ENCODE data around the gene CLOCK.

CLOCK gene

GRCh38 chr4:55475394-55476243 lies 71.1 kb downstream of the CLOCK start:
- H3K4me2 ChIP-seq (ENCODE audit: low read depth, low read length, poor library complexity, severe bottlenecking): no peak overlapping the region
- H2AFZ ChIP-seq (ENCODE audit: low read length): no peak overlapping the region
- H3K9ac ChIP-seq (ENCODE audit: low read depth, low read length, poor library complexity, severe bottlenecking): no peak overlapping the region
- H3F3A ChIP-seq (ENCODE audit: low read depth): no peaks in the 10 kb centered on the region
- no peak overlapping the region for H3K4me3 ChIP-seq (ENCODE audit: low read length, poor library complexity, severe bottlenecking)
- H3K9me2 ChIP-seq (replicated peaks; ENCODE audit: low read depth, low read length): no peaks in the 10 kb centered on the region
- H3K4me1 ChIP-seq (ENCODE audit: insufficient read depth, low read length, poor library complexity, severe bottlenecking): no peaks in the 10 kb centered on the region
- H3K9me3 ChIP-seq (ENCODE audit: insufficient read depth, low read depth, low read length): 0 out of 2 replicates have a peak, but pooled peaks cover 3% of the 10 kb centered on the region
- no peaks in the 10 kb centered on the region for H4K20me1 ChIP-seq (ENCODE audit: insufficient read depth, low read length, poor library complexity, severe bottlenecking)
- H3K79me2 ChIP-seq (ENCODE audit: insufficient read depth, low read length): no peaks in the 10 kb centered on the region
- no peak for TF ChIP-seq CTCF (conservative IDR thresholded peaks at IDR 0.05; ENCODE audit: low read length)
- no peak for TF ChIP-seq EZH2phosphoT487 (IDR thresholded peaks at IDR 0.05; ENCODE audit: borderline replicate concordance)
- H3K27me3 ChIP-seq (ENCODE audit: insufficient read depth, low read length, poor library complexity, severe bottlenecking): no peaks in the 10 kb centered on the region
- H3K36me3 ChIP-seq (ENCODE audit: insufficient read depth, low read length): peaks cover 10% of the 10 kb centered on the region; the same call in 1 of the 2 replicates

- Histone ChIP-seq H3K4me2 (ENCODE audit: low read depth, low read length, poor library complexity, severe bottlenecking) (no peak overlapping the region), H3K79me2 (ENCODE audit: insufficient read depth, low read length) (no peaks in the 10 kb centered on the region), H3K9me3 (ENCODE audit: insufficient read depth, low read depth, low read length) (peaks cover 10% of the 10 kb centered on the region; the same call in 1 of the 2 replicates), H3K4me3 (ENCODE audit: low read length, poor library complexity, severe bottlenecking) (no peak overlapping the region), H3K27me3 (ENCODE audit: insufficient read depth, low read length, poor library complexity, severe bottlenecking) (no peaks in the 10 kb centered on the region), H4K20me1 (ENCODE audit: insufficient read depth, low read length, poor library complexity, severe bottlenecking) (no peaks in the 10 kb centered on the region), H3K9ac (ENCODE audit: low read depth, low read length, poor library complexity, severe bottlenecking) (no peak overlapping the region), H3K4me1 (ENCODE audit: insufficient read depth, low read length, poor library complexity, severe bottlenecking) (no peaks in the 10 kb centered on the region), H3F3A (ENCODE audit: low read depth) (no peaks in the 10 kb centered on the region), H2AFZ (ENCODE audit: low read length) (no peak overlapping the region), H3K36me3 (ENCODE audit: insufficient read depth, low read length) (peaks cover 7% of the 10 kb centered on the region; the same call in 1 of the 2 replicates), H3K9me2 (replicated peaks; ENCODE audit: low read depth, low read length) (no peaks in the 10 kb centered on the region)
- TF ChIP-seq EZH2phosphoT487 (IDR thresholded peaks at IDR 0.05; ENCODE audit: borderline replicate concordance): no peak
- TF ChIP-seq CTCF (conservative IDR thresholded peaks at IDR 0.05; ENCODE audit: low read length): no peak
These were observed 76.7 kb downstream of the CLOCK start for GRCh38 chr4:55469979-55470378.

GRCh38 chr4:55468724-55469123 lies 78.0 kb downstream of the CLOCK start:
- Histone ChIP-seq H3K4me1 (ENCODE audit: insufficient read depth, low read length, poor library complexity, severe bottlenecking) (no peaks in the 10 kb centered on the region), H3F3A (ENCODE audit: low read depth) (no peaks in the 10 kb centered on the region), H3K9me2 (replicated peaks; ENCODE audit: low read depth, low read length) (no peaks in the 10 kb centered on the region), H3K9me3 (ENCODE audit: insufficient read depth, low read depth, low read length) (peaks cover 7% of the 10 kb centered on the region; the same call in 1 of the 2 replicates), H3K27me3 (ENCODE audit: insufficient read depth, low read length, poor library complexity, severe bottlenecking) (no peaks in the 10 kb centered on the region), H3K79me2 (ENCODE audit: insufficient read depth, low read length) (no peaks in the 10 kb centered on the region), H4K20me1 (ENCODE audit: insufficient read depth, low read length, poor library complexity, severe bottlenecking) (no peaks in the 10 kb centered on the region), H3K4me3 (ENCODE audit: low read length, poor library complexity, severe bottlenecking) (no peak overlapping the region), H2AFZ (ENCODE audit: low read length) (no peak overlapping the region), H3K4me2 (ENCODE audit: low read depth, low read length, poor library complexity, severe bottlenecking) (no peak overlapping the region), H3K36me3 (ENCODE audit: insufficient read depth, low read length) (no peaks in the 10 kb centered on the region), H3K9ac (ENCODE audit: low read depth, low read length, poor library complexity, severe bottlenecking) (no peak overlapping the region)
- TF ChIP-seq EZH2phosphoT487 (IDR thresholded peaks at IDR 0.05; ENCODE audit: borderline replicate concordance): no peak
- no peak for TF ChIP-seq CTCF (conservative IDR thresholded peaks at IDR 0.05; ENCODE audit: low read length)

Data from Loucy (cell line).